Measurements from ENCODE around the gene ZMYND15.
"Not testable (repeated sequence)": the region's sequence is repeated elsewhere in the genome, so short reads cannot be mapped to it uniquely, and the experiment has no call there.

The ZMYND15 gene, protein sequence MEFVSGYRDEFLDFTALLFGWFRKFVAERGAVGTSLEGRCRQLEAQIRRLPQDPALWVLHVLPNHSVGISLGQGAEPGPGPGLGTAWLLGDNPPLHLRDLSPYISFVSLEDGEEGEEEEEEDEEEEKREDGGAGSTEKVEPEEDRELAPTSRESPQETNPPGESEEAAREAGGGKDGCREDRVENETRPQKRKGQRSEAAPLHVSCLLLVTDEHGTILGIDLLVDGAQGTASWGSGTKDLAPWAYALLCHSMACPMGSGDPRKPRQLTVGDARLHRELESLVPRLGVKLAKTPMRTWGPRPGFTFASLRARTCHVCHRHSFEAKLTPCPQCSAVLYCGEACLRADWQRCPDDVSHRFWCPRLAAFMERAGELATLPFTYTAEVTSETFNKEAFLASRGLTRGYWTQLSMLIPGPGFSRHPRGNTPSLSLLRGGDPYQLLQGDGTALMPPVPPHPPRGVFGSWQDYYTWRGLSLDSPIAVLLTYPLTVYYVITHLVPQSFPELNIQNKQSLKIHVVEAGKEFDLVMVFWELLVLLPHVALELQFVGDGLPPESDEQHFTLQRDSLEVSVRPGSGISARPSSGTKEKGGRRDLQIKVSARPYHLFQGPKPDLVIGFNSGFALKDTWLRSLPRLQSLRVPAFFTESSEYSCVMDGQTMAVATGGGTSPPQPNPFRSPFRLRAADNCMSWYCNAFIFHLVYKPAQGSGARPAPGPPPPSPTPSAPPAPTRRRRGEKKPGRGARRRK

DNA sequence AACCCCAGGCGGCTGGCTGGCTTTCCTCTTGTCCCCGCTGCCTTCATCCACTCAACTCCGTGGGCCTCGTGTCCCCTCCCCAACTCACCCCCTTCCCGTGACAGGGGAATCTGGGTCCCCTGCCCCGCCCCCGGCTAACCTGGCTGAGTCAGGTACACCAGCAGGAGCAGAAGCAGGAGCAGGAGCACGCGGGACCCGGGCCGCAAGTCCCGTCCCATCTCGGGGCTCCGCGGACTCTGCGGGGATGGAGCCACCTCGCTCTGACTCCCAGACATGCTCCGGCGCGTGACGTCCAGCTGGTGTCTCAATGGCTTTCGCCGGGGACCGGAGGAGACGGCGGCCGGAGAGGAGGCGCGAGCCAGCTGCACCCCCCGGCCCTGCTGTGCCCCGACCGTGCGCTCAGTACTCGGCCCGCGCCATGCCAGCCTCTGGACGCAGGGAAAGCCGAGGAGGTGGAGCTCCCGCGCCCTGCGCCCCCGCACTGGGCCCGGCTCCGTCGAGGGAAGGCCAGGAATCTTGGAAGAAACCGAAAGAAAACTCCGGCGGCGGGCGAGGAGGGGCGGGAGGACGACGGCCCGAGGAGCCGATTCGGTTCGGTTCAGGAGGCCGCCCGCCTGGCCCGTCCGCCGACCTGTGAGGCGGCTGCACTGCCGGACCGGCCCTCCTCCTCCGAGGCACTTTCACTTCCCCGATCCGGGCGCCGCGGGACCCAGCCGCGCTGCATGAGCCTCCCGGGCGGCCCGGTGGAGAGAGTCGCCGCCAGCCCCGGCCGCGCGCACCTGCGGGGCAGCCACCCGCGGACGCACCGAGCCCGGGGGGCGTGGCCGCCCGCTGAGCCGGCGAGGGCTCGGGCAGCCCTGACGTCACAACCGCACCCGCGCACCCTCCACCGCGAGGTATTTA, at the start of gene ZMYND15, which contains the start of gene CXCL16:
Gene ZMYND15 (plus strand): TSS at position 712 of the 903 bp plus-strand sequence. CDS start 716 bp downstream, outside the sequence.
Gene CXCL16 (minus strand): TSS at position 807 of the 903 bp plus-strand sequence. CDS start 589 bp downstream, at position 218.
- DNase-seq, result peak; percentile 75

DNA sequence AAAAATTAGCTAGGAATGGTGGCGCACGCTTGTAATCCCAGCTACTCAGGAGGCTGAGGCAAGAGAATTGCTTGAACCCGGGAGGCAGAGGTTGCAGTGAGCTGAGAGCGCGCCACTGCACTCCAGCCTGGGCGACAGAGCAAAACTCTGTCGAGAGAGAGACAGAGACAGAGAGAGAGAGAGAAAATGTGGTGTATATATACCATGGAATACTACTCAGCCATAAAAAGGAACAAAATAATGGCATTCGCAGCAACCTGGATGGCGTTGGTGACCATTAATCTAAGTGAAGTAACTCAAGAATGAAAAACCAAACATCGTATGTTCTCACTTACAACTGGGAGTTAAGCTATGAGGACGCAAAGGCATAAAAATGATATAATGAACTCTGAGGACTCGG, 49.8 kb upstream of the ZMYND15 start:
- not testable (repeated sequence) for DNase-seq

DNA sequence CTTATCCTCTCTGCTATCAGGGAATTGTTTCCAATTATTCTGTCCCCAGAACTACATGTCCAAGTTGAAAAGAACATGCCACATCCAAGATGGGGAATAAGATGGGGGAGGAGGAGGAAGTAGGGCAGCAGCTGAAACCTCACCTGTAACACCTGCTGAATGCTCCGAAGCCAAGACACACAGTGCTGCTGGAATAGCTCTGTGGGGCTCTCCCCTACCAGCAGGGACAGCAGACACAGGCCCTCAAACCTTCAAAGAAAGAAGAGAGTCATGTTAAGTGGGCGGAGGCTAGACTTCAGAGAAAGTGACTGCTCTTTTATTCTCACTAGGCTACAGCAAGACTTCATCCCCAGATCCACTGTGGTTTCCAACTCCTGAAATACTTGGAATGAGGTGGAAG, 48.9 kb upstream of the ZMYND15 start:
- DNase-seq, result no peak

DNA sequence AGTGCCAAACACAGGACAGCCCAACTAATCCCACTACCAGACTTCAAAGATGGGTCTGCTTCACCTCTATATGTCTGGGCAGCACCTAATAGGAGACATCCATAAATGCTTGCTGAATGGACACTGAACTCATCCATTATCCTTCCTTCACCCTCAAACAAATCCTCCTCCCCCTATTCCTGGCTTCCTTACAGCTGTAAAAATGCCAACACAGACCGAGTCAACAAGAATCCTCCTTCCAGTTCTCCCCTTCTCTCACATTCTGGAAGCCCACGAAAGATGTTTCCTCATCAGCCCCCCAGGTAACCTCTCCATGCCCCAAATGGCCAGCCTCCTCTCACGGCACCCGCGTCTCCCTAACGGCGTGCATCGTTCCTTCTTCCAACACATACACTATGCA, 47.9 kb upstream of the ZMYND15 start:
- no peak for DNase-seq

DNA sequence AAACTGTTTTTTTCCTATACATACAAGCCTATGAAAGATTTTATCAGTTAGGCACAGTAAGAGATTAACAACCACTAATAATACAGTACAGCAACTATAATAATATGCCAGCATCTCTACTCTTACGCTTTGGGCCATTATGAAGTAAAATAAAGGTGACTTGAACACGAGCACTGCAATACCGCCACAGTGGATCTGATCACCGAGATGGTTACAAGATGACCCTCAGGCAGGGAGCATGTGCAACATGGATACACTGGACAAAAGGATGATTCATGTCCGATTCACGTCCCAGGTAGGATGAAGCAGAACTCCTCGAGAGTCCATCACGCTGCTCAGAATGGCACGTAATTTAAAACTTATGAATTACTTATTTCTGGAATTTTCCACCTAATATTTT, 46.2 kb upstream of the ZMYND15 start:
- DNase-seq, result no peak

DNA sequence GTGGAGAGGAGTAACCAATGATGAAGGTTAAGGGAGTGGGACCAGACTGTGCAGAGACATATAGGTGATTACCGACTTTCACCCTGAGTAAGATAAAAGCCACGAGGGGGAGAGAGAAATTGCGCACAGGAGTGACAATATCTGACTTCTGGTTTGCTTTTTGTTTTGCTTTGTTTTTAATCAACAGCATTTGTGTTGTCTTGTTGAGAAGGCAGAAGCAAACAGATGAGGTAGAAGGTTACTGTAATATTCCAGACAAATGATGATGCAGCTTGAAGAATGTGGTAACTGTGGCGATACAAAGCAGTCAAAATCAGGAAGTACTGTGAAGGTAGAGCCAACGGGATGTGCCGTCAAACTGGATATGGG, 43.2 kb upstream of the ZMYND15 start:
- DNase-seq, result no peak

DNA sequence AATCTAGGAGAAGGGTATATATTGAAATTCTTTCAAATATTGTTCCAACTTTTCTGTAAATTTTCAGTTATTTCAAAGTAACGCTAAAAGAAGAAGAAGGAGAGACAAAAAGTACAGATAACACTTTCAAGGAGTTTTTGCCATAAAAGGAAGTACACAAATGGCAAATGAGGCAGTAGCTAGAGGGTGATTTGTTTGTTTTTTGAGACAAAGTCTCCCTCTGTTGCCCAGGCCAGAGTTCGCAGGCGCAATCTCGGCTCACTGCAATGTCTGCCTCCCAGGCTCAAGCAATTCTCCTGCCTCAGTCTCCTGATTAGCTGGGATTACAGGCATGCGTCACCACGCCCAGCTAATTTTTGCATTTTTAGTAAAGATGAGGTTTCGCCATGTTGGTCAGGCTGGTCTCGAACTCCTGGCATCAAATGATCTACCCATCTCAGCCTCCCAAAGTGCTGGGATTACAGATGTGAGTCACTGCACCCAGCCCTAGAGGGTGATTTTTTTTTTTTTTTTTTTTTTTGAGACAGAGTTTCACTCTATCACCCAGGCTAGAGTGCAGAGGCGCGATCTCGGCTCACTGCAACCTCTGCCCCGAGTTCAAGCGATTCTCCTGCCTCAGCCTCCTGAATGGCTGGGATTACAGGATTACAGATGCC, 40.1 kb upstream of the ZMYND15 start:
- not testable (repeated sequence) for DNase-seq

DNA sequence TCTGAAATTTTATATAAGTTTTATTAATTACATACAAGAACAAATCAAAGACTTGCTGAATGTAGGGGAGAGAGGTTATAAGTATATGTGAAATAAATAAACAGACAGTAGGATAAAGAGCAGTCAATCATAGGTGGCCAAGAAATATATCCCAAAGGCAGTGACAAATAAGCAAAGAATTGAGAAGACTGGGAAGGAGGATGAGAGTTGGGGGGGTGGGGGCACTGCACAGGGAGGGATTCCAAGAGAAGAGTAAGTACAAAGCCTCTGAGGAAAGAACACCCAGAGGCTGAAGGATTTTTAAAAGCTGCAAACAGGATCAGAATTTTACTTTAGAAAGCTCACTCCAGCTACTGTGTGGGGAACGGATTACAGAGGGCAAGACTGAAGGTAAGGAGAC, 38.5 kb upstream of the ZMYND15 start:
- no peak for DNase-seq

DNA sequence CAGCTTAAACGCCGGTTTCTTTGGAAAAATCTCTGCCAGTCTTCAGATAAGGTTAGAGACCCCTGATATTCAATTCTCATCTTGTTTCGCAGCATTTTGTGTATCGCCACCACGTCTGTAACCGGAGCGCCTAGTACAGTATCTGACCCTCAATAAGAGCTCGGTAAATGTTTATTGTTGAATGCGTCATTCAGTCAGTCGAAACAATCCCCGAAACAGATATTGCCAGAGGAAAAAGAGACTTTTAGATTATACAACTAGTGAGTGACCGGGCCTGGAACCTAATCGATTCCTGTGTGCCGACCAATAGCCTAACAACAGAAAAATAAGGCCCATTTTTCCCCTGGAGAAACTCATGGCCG, 36.3 kb upstream of the ZMYND15 start:
- DNase-seq, result no peak

DNA sequence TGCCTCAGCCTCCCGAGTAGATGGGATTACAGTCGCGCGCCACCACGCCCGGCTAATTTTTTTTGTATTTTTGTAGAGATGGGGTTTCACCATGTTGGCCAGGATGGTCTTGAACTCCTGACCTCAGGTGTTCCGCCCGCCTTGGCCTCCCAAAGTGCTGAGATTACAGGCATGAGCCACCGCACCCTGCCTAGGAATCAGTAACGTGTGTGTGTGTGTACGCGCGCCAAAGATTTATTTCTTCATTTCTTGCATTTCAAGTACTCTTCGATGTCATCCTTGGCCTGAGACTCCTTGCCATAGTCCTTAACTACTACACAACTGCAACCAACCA, 35.1 kb upstream of the ZMYND15 start:
- DNase-seq, result not testable (repeated sequence)

DNA sequence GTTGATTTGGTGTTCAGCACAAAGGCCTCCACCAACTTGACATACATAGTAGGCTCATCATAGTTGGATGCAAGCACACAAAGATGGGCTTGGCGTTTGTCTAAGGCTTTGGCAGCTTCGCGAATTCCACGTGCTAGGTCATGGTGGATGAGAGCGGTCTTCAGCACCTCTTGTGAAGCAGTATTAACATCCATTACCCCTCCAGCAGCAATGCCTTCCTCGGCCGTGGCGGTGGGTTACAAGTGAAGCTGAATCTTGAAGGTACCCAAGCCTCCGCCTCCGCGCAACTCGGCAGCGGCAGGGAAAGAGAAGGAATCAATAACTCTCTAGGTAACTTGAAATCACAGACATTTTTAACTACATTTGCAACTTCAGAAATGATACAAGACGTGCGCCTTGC, 34.6 kb upstream of the ZMYND15 start:
- DNase-seq, result no peak

DNA sequence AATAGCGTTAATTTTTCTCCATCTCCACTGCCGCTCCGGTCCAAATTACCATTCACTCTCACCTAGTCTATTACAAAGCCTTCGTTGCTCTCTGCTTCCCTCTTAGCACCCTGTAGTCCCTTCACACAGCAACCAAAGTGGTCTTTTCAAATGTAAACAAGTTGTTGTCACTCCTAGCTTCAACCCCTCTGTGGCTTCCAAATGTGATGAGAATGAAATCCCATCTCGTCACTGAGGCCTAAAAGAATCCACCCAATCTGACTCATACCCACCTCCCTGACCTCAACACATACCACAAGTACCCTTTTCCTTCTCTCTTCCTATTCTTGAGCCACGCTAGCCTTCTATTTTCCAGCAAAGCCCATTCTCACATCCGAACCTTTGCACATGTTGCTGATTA, 33.5 kb upstream of the ZMYND15 start:
- DNase-seq, result no peak

DNA sequence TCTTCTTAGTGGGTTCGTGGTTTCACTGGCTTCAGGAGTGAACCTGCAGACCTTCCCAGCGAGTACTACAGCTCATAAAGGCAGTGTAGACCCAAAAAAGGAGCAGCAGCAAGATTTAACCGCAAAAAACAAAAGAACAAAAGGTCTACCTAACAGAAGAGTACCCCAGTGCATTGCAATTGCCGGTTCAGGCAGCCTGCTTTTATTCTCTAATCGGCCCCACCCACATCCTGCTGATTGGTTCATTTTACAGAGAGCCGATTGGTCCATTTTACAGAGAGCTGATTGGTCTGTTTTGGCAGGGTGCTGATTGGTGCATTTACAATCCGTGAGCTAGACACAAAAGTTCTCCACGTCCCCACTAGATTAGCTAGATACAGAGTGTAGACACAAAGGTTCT, 31.2 kb upstream of the ZMYND15 start:
- DNase-seq, result no peak

DNA sequence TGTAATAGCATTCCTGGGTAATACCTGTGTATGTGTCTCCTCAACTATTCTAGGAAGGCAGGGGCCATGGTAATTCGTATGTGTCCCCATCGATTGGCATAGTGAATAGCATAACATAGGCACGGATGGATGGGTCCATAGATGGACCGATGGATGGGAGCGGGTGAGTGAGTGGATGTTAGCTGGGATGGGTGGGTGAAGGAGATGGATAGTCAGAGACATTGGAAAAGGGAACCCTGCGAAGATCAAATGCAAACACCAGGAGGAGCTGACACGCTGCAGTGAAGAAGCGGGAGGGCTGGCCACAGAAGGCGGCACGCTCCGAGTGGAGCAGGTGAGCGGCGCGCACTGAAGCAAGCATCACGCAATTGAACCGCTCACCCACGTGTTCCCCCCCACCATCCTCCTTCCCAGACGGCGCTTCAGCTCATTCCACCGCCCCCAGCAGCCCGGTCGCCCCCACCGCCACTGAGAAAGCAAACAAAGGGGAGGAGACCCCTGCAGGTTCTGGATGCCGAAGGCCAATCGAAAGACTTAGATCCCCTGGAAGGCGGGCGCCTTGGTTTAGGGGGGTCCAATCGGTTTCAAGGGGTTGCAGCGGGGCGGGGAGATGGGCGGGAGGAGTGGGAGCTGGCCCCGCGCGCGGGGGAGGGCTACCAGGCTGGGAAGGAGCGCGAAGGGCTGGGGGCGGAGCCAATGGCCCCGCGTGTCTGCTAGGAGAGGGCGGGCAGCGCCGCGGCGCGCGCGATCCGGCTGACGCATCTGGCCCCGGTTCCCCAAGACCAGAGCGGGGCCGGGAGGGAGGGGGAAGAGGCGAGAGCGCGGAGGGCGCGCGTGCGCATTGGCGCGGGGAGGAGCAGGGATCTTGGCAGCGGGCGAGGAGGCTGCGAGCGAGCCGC, 29.6 kb upstream of the ZMYND15 start, which contains the start of gene ARRB2:
Gene ARRB2 (plus strand): TSS at position 839 of the 899 bp plus-strand sequence. CDS start 90 bp downstream, outside the sequence.
- DNase-seq, result peak; percentile 99

DNA sequence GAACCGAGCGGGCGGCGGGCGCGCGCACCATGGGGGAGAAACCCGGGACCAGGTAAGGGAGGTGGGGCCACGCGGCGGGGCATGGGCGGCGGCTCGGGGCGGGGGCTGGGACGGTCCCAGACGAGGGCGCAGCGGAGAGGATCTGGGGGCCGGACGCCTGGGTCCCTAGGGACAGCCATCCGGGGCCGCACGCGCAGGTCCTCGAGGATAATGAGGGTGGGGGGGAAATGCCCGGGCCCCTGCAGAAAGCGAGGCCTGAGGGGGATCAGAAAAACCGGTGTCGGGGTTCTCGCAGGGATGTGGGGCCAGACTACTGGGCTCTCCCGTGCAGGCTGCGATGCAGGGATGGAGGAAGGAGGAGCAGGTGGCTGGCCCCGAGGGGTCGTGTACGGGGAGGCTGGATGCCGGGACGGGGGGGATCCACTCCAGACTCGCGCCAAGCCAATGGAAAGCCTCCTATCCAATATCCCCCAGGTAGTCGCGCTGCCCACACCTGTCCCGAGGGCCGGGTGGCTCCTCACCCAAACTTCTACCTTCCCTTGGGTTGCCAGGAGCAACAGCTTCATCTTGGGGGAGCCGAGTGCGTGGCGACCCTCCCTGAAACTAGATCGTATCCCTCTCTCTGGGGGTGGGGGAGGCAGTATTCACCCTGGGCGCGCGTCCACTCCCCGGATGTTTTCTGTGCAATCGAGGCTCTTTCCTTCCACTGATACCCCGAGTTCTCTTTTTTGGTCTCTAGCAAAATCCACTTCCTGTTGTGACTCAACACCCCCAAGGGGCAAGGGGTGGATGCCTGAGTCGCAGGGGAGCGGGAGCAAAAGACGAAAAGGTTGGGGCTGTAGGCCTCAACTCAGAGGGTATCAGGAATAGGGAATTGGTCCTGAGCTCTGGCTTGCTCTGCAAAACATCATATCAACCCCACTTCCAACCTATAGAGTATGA, 28.7 kb upstream of the ZMYND15 start:
- DNase-seq, result peak; percentile 55

DNA sequence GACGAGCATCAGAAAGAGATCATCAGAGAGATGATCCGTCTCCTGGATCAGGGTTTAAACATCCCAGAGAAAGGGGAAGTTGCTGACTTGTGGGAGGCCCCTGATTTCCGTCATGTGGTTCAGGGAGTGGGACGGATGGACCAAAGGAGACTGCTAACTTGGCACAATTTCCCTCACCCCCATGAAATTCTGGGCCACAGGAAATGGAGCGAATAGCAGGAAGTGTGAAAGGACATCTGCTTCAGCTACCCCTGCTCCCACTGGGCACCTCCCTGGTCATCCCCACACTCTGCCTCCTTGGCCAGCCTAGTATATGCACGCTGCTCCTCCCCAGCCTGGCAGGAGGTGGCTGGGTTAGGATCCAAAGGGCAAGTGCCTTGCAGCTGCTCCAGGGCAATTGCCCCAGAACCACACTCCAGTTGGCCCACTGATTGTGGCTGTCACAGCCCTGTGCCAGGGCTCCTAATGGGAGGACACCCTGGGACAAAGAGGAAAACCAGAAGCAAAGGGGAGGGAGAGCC, 27.9 kb upstream of the ZMYND15 start:
- DNase-seq, result no peak

DNA sequence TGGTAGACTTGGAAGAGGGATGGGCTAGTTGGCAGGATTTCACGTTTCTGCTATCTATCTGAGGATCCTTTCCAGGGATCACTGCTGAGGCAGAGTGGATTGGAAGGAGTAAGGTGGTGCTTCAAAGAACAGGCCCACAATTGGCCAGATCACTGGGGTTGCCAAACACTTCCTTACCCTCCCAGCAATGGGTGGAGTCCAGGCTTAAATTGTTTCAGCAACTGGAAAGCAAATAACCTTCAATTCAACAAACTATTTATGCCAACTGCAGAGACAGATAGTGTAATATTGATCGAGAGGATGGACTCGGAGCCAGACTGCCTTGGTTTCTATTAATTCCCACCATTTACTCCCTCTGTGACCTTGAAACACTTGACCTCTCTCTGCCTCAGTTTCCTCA, 27.1 kb upstream of the ZMYND15 start:
- no peak for DNase-seq

DNA sequence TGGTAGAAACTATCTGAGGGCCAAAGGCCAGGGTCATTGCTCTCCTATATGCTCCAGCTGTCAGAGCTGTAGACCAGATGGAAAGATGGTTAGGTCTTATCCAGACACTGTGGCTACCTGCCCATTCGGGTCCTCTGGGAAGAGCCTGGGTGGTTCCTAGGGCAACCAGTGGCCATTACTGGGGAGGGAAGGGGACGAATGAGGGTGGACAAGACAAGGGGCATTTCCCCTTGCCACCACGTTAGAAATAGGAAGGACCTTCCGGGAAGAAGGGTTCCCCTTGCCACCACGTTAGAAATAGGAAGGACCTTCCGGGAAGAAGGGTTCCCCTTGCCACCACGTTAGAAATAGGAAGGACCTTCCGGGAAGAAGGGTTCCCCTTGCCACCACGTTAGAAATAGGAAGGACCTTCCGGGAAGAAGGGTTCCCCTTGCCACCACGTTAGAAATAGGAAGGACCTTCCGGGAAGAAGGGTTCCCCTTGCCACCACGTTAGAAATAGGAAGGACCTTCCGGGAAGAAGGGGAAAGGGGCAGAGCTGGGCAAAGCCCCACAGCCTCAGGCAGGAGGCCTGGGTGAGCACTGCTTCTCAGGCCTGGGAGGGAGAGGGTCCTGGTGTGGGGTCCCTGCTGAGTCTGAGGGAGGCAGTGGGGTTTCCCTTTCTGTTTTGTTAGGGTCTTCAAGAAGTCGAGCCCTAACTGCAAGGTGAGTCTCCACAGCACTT, 25.1 kb upstream of the ZMYND15 start:
- DNase-seq, result not testable (repeated sequence)

DNA sequence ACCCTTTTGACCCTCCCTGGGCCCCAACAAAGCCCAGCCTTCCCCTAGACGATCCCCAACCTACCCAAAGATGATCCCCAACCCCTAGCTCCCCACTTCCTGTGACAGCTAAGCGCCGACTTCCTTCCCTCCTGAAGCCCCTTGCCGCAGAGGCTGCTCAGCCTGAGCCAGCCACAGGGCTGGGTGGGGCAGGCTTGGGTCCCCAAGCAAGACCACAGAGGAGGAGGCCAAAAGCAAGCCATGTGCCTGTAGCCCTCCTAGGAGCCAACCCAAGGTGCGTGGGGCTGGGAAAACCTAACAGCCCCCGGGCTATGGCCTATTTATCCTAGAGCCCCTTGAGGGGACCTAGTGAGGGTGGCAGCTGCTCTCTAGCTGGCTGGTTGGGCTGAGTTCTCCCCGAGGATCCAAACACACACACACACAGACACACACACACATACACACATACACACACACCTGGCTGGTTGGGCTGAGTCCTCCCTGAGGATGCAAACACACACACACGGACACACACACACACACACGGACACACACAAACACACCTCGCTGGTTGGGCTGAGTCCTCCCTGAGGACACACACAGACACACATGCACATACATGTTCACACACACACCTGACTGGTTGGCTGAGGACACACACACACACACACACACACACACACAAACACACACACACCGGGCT, 24.4 kb upstream of the ZMYND15 start:
- peak; percentile 70 for DNase-seq
